ENCODE measurements around the gene SLC6A19. TPM values are rescaled to one million over a fixed set of nuclear protein-coding genes. Genes with fewer than 3 reads are reported as not detected.

Gene SLC6A19
- total RNA-seq, 4 donors from 2014 or later, result under 0.01 TPM; not detected in 3

GRCh38 chr5:1168796-1169195 is 32.6 kb upstream of the SLC6A19 start:
- H3K4me1 ChIP-seq, result peaks cover 0 to 10% (median 4%) of the 10 kb centered on the region in 4 donors
- H3K4me3 ChIP-seq, result no peak overlapping the region
- 76 to 81% methylated on average over 16 of the region's 16 CpGs for WGBS, 2 donors
- H3K27ac ChIP-seq, result no peak overlapping the region
- DNase-seq (ENCODE audit: low spot score in 2 of 2), result no peak
- no peak for TF ChIP-seq EP300 (IDR thresholded peaks at IDR 0.05)
- TF ChIP-seq CTCF (IDR thresholded peaks at IDR 0.05), result no peak
- no peak for TF ChIP-seq POLR2A (IDR thresholded peaks at IDR 0.05)
- H3K27me3 ChIP-seq, result peaks cover 0 to 12% of the 10 kb centered on the region in 2 donors
- H3K9me3 ChIP-seq, result no peaks in the 10 kb centered on the region
- H3K36me3 ChIP-seq, result no peaks in the 10 kb centered on the region

- 86 to 90% methylated on average over 27 to 33 of the region's 33 CpGs for WGBS, 2 donors
- Histone ChIP-seq H3K9me3 (no peaks in the 10 kb centered on the region), H3K27me3 (peaks cover 0 to 12% of the 10 kb centered on the region in 2 donors), H3K4me3 (no peak overlapping the region), H3K4me1 (peaks cover 0 to 13% (median 4%) of the 10 kb centered on the region in 4 donors), H3K27ac (no peak overlapping the region), H3K36me3 (no peaks in the 10 kb centered on the region)
- no peak for DNase-seq (ENCODE audit: low spot score in 2 of 2)
- TF ChIP-seq POLR2A (IDR thresholded peaks at IDR 0.05), result no peak
- no peak for TF ChIP-seq EP300 (IDR thresholded peaks at IDR 0.05)
- no peak for TF ChIP-seq CTCF (IDR thresholded peaks at IDR 0.05)
Measured at GRCh38 chr5:1169211-1170115, 31.9 kb upstream of the SLC6A19 start.

- DNase-seq (ENCODE audit: low spot score in 2 of 2), result no peak
- 68 to 78% methylated on average over 14 to 15 of the region's 15 CpGs for WGBS, 2 donors
Measured at GRCh38 chr5:1171340-1171941, 30.0 kb upstream of the SLC6A19 start.

GRCh38 chr5:1172007-1172581 is 29.3 kb upstream of the SLC6A19 start:
- Histone ChIP-seq H3K9me3 (no peaks in the 10 kb centered on the region), H3K4me1 (peaks cover 0 to 13% (median 4%) of the 10 kb centered on the region in 4 donors), H3K27ac (no peak overlapping the region), H3K36me3 (no peaks in the 10 kb centered on the region), H3K27me3 (peaks cover 0 to 12% of the 10 kb centered on the region in 2 donors), H3K4me3 (no peak overlapping the region)
- no peak for TF ChIP-seq CTCF (IDR thresholded peaks at IDR 0.05)
- no peak for TF ChIP-seq EP300 (IDR thresholded peaks at IDR 0.05)
- no peak for TF ChIP-seq POLR2A (IDR thresholded peaks at IDR 0.05)
- 93 to 94% methylated on average over 18 to 19 of the region's 20 CpGs for WGBS, 2 donors
- DNase-seq (ENCODE audit: low spot score in 2 of 2), result no peak

More at GRCh38 chr5:1171340-1171941, 30.0 kb upstream of the SLC6A19 start:
- Histone ChIP-seq H3K9me3 (no peaks in the 10 kb centered on the region), H3K4me1 (peaks cover 0 to 13% (median 4%) of the 10 kb centered on the region in 4 donors), H3K27ac (no peak overlapping the region), H3K4me3 (no peak overlapping the region), H3K27me3 (peaks cover 0 to 12% of the 10 kb centered on the region in 2 donors), H3K36me3 (no peaks in the 10 kb centered on the region)
- TF ChIP-seq CTCF (IDR thresholded peaks at IDR 0.05), result no peak
- no peak for TF ChIP-seq EP300 (IDR thresholded peaks at IDR 0.05)
- no peak for TF ChIP-seq POLR2A (IDR thresholded peaks at IDR 0.05)

Measured in tibial nerve (tissue), 4 donors.